Activated CD8-positive, alpha-beta T cell treated with anti-CD3 and anti-CD28 coated beads, Interleukin-2, amount 10 ng/mL, durations not matched to agents 7 days and 5 days (primary cell): ENCODE data around the gene TRMT10A. TPM values are rescaled to one million over a fixed set of nuclear protein-coding genes. Genes with fewer than 3 reads are reported as not detected.

Source experiments
- ATAC-seq: fragments of 150-1000 bp; cut with Tn5 transposase; one replicate; pipeline ENCODE4 v1.10.0; 2021; ENCODE audit warnings: moderate library complexity
- CTCF ChIA-PET: fragments of 350-600 bp; sonication (Branson Sonifier 250); formaldehyde crosslinking; loops from one replicate; lab custom pipeline; 2021; ENCODE audit warnings: antibody characterized with exemption; lab: Charles Lee
- POLR2A ChIA-PET: fragments of 350-600 bp; sonication (Branson Sonifier 250); formaldehyde crosslinking; loops from one replicate; lab custom pipeline; 2021; ENCODE audit warnings: antibody characterized with exemption; lab: Charles Lee
- DNase-seq: peaks from one replicate; pipeline ENCODE4 v3.0.0-alpha.2; 2020
- H3K27ac Mint-ChIP-seq: one replicate; pipeline ENCODE4 v1.8.0; 2021; ENCODE audit warnings: mild to moderate bottlenecking, mixed read lengths
- H3K27me3 Mint-ChIP-seq: one replicate; pipeline ENCODE4 v1.8.0; 2021; ENCODE audit warnings: low read depth, mixed read lengths
- H3K36me3 Mint-ChIP-seq: one replicate; pipeline ENCODE4 v1.8.0; 2021; ENCODE audit warnings: low read depth, mixed read lengths
- H3K4me1 Mint-ChIP-seq: one replicate; pipeline ENCODE4 v1.8.0; 2021; ENCODE audit warnings: low read depth, mixed read lengths
- H3K4me3 Mint-ChIP-seq: one replicate; pipeline ENCODE4 v1.8.0; 2021; ENCODE audit warnings: mild to moderate bottlenecking, mixed read lengths
- H3K9me3 Mint-ChIP-seq: one replicate; pipeline ENCODE4 v1.8.0; 2022; ENCODE audit warnings: mixed read lengths; ENCODE audit not compliant: insufficient read depth
- total RNA-seq, 2 experiments: library from RNA; stranded (reverse); gene quantifications; one replicate each; pipeline ENCODE4 v1.2.3, GENCODE V29; 2021

The TRMT10A gene, protein sequence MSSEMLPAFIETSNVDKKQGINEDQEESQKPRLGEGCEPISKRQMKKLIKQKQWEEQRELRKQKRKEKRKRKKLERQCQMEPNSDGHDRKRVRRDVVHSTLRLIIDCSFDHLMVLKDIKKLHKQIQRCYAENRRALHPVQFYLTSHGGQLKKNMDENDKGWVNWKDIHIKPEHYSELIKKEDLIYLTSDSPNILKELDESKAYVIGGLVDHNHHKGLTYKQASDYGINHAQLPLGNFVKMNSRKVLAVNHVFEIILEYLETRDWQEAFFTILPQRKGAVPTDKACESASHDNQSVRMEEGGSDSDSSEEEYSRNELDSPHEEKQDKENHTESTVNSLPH
- 1 to 10 TPM; 7.4 to 8.2 TPM for total RNA-seq

DNA sequence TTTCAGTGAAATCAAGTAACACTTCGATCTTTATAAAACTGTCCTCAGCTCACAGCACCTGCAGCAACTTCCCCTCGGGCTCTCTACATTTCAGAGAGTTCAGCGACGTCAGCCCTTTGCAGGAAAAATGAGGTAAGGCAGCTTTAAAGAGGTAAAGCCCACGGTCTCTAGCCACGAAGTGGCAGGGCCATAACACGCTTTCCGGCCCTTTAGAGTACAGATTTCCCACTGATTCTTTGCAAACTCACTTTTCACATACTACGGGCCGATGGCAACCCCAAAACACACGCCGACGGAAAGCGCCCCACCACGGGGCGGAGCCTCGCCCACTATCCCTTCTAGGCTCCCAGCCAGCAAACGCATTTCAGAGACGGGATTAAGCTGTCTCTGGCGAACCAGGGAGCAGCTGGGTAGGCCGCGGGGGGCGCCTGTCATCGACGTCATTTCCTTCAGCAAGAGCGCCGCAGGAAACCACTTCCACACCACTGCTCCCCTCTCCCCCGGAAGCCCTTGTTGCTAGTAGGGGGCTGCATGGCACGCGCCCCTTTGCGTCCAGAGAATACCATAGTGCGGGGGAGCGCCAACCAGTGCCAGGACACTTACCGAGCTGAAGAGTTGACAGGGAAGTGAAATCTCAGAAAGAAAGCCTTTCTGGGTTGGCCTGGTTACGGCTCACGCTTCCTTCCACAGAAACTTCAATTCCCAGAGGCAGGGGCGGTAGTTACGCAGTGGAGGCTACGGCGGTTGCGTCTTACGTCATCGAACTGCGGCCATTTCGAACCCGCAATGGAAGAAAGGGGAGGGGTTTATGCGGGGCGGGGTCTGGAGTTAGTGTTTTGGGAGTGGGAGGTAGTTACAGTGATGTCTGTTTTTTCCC, at the start of gene TRMT10A:
Gene TRMT10A (minus strand): TSS at position 730 of the 877 bp plus-strand sequence. CDS start 4,701 bp downstream, outside the sequence.
- POLR2A ChIA-PET = interaction anchor here (0.9 to 1.8 kb wide), 9 partner anchors 244 to 635 kb away, joined by 3 to 12 read pairs (median 4); partner anchors contain the start of genes ADH5, DAPP1, DNAJB14 and H2AZ1
- peaks cover 4% of the 10 kb centered on the region for H3K36me3 Mint-ChIP-seq
- peak within 1 kb of the TSS; percentile 89 for H3K4me3 Mint-ChIP-seq
- ATAC-seq (peak; percentile 95), DNase-seq (peak; percentile 97)
- peak within 1 kb of the TSS; percentile 98 for H3K27ac Mint-ChIP-seq
- H3K9me3 Mint-ChIP-seq = no peaks in the 10 kb centered on the region
- CTCF ChIA-PET = interaction anchor here (0.8 to 4.4 kb wide), 10 partner anchors 15 to 385 kb away, joined by 3 to 46 read pairs (median 4); no protein-coding TSS in a partner anchor
- peaks cover 19% of the 10 kb centered on the region for H3K27me3 Mint-ChIP-seq
- peaks cover 25% of the 10 kb centered on the region for H3K4me1 Mint-ChIP-seq

GRCh38 chr4:99612704-99613103, 48.9 kb upstream of the TRMT10A start:
- Mint-ChIP-seq H3K36me3 (no peaks in the 10 kb centered on the region), H3K4me1 (no peaks in the 10 kb centered on the region), H3K9me3 (no peaks in the 10 kb centered on the region), H3K27ac (no peak overlapping the region), H3K4me3 (no peak overlapping the region), H3K27me3 (peaks cover 13% of the 10 kb centered on the region)
- ATAC-seq = no peak
- CTCF ChIA-PET = interaction anchor here (1.0 kb wide), 1 partner anchor 109 kb away, joined by 3 read pairs; no protein-coding TSS in a partner anchor
- DNase-seq = no peak
- POLR2A ChIA-PET = no interaction called here

GRCh38 chr4:99612281-99612680, 48.4 kb upstream of the TRMT10A start:
- peaks cover 10% of the 10 kb centered on the region for H3K27me3 Mint-ChIP-seq
- ChIA-PET CTCF (no interaction called here), POLR2A (no interaction called here)
- no peak overlapping the region for H3K27ac Mint-ChIP-seq
- no peak for DNase-seq
- H3K4me1 Mint-ChIP-seq = no peaks in the 10 kb centered on the region
- no peaks in the 10 kb centered on the region for H3K36me3 Mint-ChIP-seq
- no peak for ATAC-seq
- no peak overlapping the region for H3K4me3 Mint-ChIP-seq
- no peaks in the 10 kb centered on the region for H3K9me3 Mint-ChIP-seq

DNA sequence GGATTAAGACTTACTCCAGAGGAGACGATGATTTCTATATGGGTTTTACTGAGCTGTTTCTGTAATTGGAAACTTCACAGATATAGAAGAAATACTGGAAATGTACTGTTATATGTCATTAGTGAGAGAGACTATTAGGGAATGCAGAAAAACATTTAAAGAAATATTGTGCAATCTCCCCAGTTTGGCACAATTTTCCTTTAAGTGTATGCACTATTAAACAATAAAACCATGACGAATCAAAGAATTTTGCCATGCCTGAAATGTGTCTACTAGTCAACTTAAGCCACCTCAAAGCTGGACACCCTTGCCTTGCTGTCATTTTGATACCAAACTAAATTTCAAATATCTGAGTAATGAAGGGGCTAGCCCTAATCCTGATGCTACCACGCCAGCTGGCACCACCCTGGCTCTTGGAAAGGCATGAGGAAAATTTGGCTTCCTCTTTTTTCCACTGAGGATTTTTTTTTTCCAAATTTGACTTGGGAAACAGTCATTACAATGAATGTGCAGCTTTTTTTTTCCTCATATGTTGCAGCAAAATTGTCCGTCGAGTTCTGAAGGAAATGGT, 46.9 kb upstream of the TRMT10A start:
- peaks cover 11% of the 10 kb centered on the region for H3K27me3 Mint-ChIP-seq
- no peak overlapping the region for H3K27ac Mint-ChIP-seq
- H3K36me3 Mint-ChIP-seq = no peaks in the 10 kb centered on the region
- no peaks in the 10 kb centered on the region for H3K9me3 Mint-ChIP-seq
- POLR2A ChIA-PET = no interaction called here
- CTCF ChIA-PET = no interaction called here
- DNase-seq (no peak), ATAC-seq (no peak)
- no peaks in the 10 kb centered on the region for H3K4me1 Mint-ChIP-seq
- H3K4me3 Mint-ChIP-seq = no peak overlapping the region

- Mint-ChIP-seq H3K27ac (no peak overlapping the region), H3K4me1 (no peaks in the 10 kb centered on the region), H3K4me3 (no peak overlapping the region), H3K27me3 (peaks cover 18% of the 10 kb centered on the region), H3K9me3 (no peaks in the 10 kb centered on the region), H3K36me3 (no peaks in the 10 kb centered on the region)
- ChIA-PET CTCF (no interaction called here), POLR2A (no interaction called here)
- ATAC-seq (no peak), DNase-seq (no peak)
Measured at GRCh38 chr4:99608417-99608816, 44.6 kb upstream of the TRMT10A start.

DNA sequence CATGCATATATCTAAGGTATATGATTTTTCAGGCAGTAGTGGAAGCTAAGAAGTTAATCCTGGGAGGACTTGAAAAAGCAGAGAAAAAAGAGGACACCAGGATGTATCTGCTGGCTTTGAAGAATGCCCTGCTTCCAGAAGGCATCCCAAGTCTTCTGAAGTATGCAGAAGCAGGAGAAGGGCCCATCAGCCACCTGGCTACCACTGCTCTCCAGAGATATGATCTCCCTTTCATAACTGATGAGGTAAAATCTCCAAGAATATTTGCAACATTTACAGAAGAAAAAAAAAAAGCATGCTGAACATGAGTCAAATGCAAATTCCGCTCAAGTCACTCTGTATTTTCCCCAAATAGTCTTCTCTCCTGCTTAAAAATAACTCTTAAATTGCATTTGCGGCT, 42.9 kb upstream of the TRMT10A start:
- ATAC-seq = no peak

GRCh38 chr4:99594818-99595217, 31.0 kb upstream of the TRMT10A start:
- Mint-ChIP-seq H3K27me3 (peaks cover 9% of the 10 kb centered on the region), H3K4me1 (no peaks in the 10 kb centered on the region), H3K9me3 (no peaks in the 10 kb centered on the region), H3K4me3 (no peak overlapping the region), H3K36me3 (no peaks in the 10 kb centered on the region), H3K27ac (no peak overlapping the region)
- no peak for DNase-seq
- POLR2A ChIA-PET = no interaction called here
- CTCF ChIA-PET = no interaction called here
- no peak for ATAC-seq

More for the DNA sequence above, 42.9 kb upstream of the TRMT10A start:
- DNase-seq = no peak
- Mint-ChIP-seq H3K4me3 (no peak overlapping the region), H3K27ac (no peak overlapping the region), H3K27me3 (peaks cover 18% of the 10 kb centered on the region), H3K4me1 (no peaks in the 10 kb centered on the region), H3K36me3 (no peaks in the 10 kb centered on the region), H3K9me3 (no peaks in the 10 kb centered on the region)
- CTCF ChIA-PET = no interaction called here
- POLR2A ChIA-PET = no interaction called here

DNA sequence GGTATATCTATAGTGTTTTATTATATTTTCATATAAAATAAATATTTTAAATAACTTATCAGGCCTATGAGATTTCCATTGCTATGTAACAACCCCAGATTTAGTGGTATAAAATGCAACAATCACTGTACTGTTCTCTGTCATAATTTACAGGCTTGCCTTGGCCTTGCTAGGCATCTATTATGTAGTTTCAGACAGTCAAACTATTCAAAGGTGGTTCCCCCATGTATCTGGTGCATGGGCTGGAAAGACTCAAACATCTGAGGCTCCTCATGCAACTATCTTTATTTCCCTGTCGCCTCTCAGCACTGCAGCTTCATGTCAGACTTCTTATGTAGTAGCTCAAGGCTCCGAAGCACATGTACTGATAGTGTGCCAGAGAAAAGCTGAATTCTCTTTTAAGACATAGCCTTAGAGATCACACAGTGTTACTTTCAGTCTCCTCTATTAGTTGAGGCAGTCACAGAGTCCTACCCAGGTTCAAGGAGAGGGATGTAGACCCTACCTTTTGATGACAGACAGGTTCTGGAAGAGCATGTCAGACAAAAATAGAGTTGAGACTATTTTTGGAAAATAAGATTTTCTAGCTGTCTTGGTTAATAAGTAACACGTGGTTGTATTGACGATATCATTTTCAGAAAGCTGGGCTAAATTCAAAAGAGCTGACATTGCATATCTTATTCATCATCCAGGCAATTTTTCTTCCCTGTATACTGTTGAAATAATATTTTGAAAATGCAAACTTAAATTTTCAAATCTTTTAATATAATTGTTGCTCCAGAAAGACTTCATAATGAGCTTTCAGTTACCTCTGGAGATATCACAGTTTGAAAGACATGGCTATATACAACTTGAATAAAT, 30.2 kb upstream of the TRMT10A start:
- DNase-seq = no peak
- Mint-ChIP-seq H3K4me3 (no peak overlapping the region), H3K9me3 (no peaks in the 10 kb centered on the region), H3K36me3 (no peaks in the 10 kb centered on the region), H3K27ac (no peak overlapping the region), H3K27me3 (peaks cover 9% of the 10 kb centered on the region), H3K4me1 (no peaks in the 10 kb centered on the region)
- CTCF ChIA-PET = interaction anchor here (1.0 kb wide), 1 partner anchor 31 kb away, joined by 3 read pairs; the partner anchor contains the start of gene TRMT10A
- ATAC-seq = no peak
- POLR2A ChIA-PET = no interaction called here

DNA sequence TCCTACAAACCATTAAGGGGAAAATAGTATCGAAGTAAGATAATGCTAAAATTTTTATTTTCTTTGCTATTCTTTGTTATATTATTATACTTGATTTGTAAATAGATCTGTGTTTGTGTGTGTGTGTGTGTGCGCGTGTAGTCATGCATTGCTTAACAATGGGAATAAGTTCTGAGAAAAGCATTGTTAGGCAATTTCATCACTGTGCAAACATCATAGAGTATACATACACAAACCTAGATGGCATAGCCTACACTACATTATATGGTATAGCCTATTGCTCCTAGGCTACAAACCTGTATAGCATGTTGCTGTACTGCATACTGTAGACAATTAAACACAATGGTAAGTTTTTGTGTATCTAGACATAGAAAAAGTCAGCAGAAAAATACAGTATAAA, 27.9 kb upstream of the TRMT10A start:
- Mint-ChIP-seq H3K36me3 (no peaks in the 10 kb centered on the region), H3K27ac (no peak overlapping the region), H3K27me3 (peaks cover 9% of the 10 kb centered on the region), H3K9me3 (no peaks in the 10 kb centered on the region), H3K4me3 (no peak overlapping the region), H3K4me1 (no peaks in the 10 kb centered on the region)
- ChIA-PET CTCF (no interaction called here), POLR2A (no interaction called here)
- ATAC-seq = no peak
- no peak for DNase-seq

GRCh38 chr4:99587803-99588202, 24.0 kb upstream of the TRMT10A start:
- no peaks in the 10 kb centered on the region for H3K36me3 Mint-ChIP-seq
- H3K9me3 Mint-ChIP-seq = no peaks in the 10 kb centered on the region
- H3K27me3 Mint-ChIP-seq = peaks cover 8% of the 10 kb centered on the region
- H3K27ac Mint-ChIP-seq = no peak overlapping the region
- ChIA-PET CTCF (no interaction called here), POLR2A (no interaction called here)
- ATAC-seq = no peak
- H3K4me1 Mint-ChIP-seq = no peaks in the 10 kb centered on the region
- no peak overlapping the region for H3K4me3 Mint-ChIP-seq
- DNase-seq = no peak

- ChIA-PET CTCF (no interaction called here), POLR2A (no interaction called here)
- H3K36me3 Mint-ChIP-seq = no peaks in the 10 kb centered on the region
- H3K9me3 Mint-ChIP-seq = no peaks in the 10 kb centered on the region
- ATAC-seq (no peak), DNase-seq (no peak)
- no peaks in the 10 kb centered on the region for H3K4me1 Mint-ChIP-seq
- H3K4me3 Mint-ChIP-seq = no peak overlapping the region
- peaks cover 8% of the 10 kb centered on the region for H3K27me3 Mint-ChIP-seq
- H3K27ac Mint-ChIP-seq = no peak overlapping the region
Measured at GRCh38 chr4:99587309-99587708, 23.5 kb upstream of the TRMT10A start.
